Tibial artery (tissue), 4 donors: ENCODE data around the gene ARHGAP24.

Source experiments
- DNase-seq, 2 donors: peaks; one replicate each; pipeline ENCODE4 v3.0.0-alpha.2; 2019
- H3K27ac ChIP-seq, 2 donors: fragments of 200-600 bp; sonication (generic) in 1 of 2; 1 replicate in 1 of 2; 2 replicates in 1 of 2; pipeline ENCODE4 v1.5.1; 2018 to 2019; ENCODE audit warnings: mild to moderate bottlenecking in 1 of 2
- H3K27me3 ChIP-seq, 2 donors: fragments of 200-600 bp; sonication (generic) in 1 of 2; one replicate each; pipeline versions ENCODE4 v1.5.1 to v1.6.0; 2016 to 2019
- H3K36me3 ChIP-seq, 3 donors: fragments of 200-600 bp; sonication (generic) in 2 of 3; one replicate each; pipeline ENCODE4 v1.5.1; 2016 to 2019; ENCODE audit warnings: mild to moderate bottlenecking in 2 of 3
- H3K4me1 ChIP-seq, 4 donors: fragments of 200-600 bp; sonication (generic) in 2 of 4; 1 replicate in 3 of 4; 2 replicates in 1 of 4; pipeline ENCODE4 v1.5.1; 2016 to 2019
- H3K4me3 ChIP-seq, 2 donors: fragments of 200-600 bp; sonication (generic) in 1 of 2; 1 replicate in 1 of 2; 2 replicates in 1 of 2; pipeline ENCODE4 v1.5.1; 2018 to 2019; ENCODE audit warnings: mild to moderate bottlenecking in 2 of 2
- H3K9me3 ChIP-seq, 3 donors: fragments of 200-600 bp; sonication (generic) in 1 of 3; one replicate each; pipeline ENCODE4 v1.5.1; 2016 to 2019
- intact Hi-C: fragments of 100-400 bp; cut with DNase I; formaldehyde crosslinking; loops from one replicate; pipeline ENCODE4 v1.15.0; 2023; ENCODE audit warnings: low total_unique reads
- TF ChIP-seq, protein P1 (sequence below), 2 experiments: fragments of 200-600 bp in 1 of 2; fragments of 450-650 bp in 1 of 2; IDR thresholded peaks; one replicate each; pipeline ENCODE4 v1.5.1; 2017 to 2019; ENCODE audit warnings: antibody characterized with exemption in 2 of 2, mild to moderate bottlenecking in 1 of 2, moderate library complexity in 1 of 2

Gene ARHGAP24

DNA sequence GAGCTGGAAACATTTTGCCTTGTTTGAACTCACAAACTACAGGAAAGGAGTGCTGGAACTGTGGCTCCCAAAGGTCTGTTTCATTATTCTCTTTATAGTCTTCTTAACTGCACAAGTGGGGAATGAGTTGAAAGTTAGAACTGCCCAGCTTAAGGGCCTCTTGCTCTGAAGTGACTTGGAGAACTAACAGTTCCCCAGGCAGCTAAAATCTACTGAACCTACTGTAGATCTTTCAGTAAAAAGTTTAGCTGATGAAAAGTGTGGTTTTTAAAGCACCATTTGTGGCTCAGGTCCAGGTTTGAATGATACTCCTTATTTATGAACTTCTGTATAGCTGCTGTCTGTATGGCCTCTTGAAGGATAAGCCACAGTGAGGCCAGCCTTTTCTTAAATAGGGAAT lies 531.1 kb downstream of the ARHGAP24 start:
- Histone ChIP-seq H3K4me1 (peaks cover 0 to 7% (median 0%) of the 10 kb centered on the region in 4 donors), H3K27ac (no peak overlapping the region), H3K9me3 (no peaks in the 10 kb centered on the region), H3K4me3 (no peak overlapping the region), H3K27me3 (no peaks in the 10 kb centered on the region), H3K36me3 (peaks cover 0 to 4% (median 0%) of the 10 kb centered on the region in 3 donors)
- intact Hi-C loops = no loop called here
- TF ChIP-seq, protein P1, sequence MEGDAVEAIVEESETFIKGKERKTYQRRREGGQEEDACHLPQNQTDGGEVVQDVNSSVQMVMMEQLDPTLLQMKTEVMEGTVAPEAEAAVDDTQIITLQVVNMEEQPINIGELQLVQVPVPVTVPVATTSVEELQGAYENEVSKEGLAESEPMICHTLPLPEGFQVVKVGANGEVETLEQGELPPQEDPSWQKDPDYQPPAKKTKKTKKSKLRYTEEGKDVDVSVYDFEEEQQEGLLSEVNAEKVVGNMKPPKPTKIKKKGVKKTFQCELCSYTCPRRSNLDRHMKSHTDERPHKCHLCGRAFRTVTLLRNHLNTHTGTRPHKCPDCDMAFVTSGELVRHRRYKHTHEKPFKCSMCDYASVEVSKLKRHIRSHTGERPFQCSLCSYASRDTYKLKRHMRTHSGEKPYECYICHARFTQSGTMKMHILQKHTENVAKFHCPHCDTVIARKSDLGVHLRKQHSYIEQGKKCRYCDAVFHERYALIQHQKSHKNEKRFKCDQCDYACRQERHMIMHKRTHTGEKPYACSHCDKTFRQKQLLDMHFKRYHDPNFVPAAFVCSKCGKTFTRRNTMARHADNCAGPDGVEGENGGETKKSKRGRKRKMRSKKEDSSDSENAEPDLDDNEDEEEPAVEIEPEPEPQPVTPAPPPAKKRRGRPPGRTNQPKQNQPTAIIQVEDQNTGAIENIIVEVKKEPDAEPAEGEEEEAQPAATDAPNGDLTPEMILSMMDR (IDR thresholded peaks at IDR 0.05) = no peak
- no peak for DNase-seq

DNA sequence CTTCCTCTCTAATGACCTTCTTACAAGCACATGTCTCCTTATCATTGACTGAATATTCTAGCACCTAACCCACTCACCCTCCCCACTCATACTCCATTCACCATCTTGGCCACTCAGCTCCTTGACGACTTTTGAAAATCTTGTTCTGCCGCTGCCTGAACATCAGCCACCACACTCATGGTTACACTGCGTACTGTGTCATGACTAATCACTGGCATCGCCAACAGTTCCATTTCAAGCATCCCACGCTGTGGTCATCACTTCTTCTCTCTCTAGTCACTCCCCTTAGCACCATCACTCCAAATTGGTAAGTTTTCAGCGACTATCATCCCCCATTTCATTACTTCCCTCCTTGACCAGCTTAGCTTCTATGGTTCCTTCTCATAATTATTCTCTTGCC lies 532.1 kb downstream of the ARHGAP24 start:
- Histone ChIP-seq H3K4me1 (peaks cover 0 to 9% (median 3%) of the 10 kb centered on the region in 4 donors), H3K27ac (no peak overlapping the region), H3K4me3 (no peak overlapping the region), H3K27me3 (no peaks in the 10 kb centered on the region), H3K36me3 (peaks cover 0 to 4% (median 0%) of the 10 kb centered on the region in 3 donors), H3K9me3 (no peaks in the 10 kb centered on the region)
- DNase-seq = no peak
- intact Hi-C loops = no loop called here
- TF ChIP-seq, protein P1 (IDR thresholded peaks at IDR 0.05) = no peak

DNA sequence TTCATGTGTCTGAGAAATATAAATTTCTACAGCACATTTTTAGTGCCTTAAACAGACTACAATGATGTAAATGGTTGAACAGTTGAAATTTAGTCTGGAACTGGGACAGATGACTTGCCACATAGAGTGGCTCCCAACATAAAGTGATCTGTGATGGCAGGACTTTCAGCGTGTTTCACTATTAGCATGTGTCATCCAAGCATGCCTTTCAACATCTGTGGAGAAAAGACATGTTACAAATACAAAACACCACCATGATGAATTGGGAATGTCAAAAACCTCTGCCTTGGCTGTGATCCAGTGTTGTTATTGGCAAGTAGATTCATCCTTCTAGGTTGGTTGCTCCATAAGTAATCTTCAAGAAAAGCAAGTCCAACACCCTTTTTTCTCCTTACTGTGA lies 536.2 kb downstream of the ARHGAP24 start:
- intact Hi-C loops = no loop called here
- Histone ChIP-seq H3K4me1 (peaks cover 0 to 43% (median 20%) of the 10 kb centered on the region in 4 donors), H3K4me3 (no peak overlapping the region), H3K27me3 (no peaks in the 10 kb centered on the region), H3K27ac (peak overlapping the region in 1 of 2 donors; percentile 22), H3K36me3 (no peaks in the 10 kb centered on the region), H3K9me3 (no peaks in the 10 kb centered on the region)
- DNase-seq = peak in 1 of 2 donors; percentile 33
- TF ChIP-seq, protein P1 (IDR thresholded peaks at IDR 0.05) = no peak

DNA sequence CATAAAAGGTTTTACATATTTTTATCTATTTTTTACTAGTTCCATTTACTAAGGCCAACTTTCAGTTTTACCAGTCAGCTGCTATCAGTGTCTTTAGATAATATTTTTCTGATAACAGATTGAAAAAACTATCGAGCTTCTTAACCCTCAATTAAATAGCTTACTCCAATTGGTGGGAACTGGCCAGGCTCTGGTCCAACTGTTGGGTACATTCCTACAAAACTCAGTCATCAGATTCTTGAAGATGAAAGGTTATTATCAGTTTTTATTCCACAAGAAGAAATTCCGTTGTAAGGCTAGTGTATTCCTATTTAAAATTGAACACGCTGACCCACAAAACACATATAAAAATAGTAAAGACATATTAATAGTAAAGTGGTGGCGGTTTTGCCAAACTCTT lies 538.7 kb downstream of the ARHGAP24 start:
- Histone ChIP-seq H3K4me1 (peaks cover 0 to 43% (median 20%) of the 10 kb centered on the region in 4 donors), H3K36me3 (no peaks in the 10 kb centered on the region), H3K4me3 (no peak overlapping the region), H3K27me3 (no peaks in the 10 kb centered on the region), H3K9me3 (no peaks in the 10 kb centered on the region), H3K27ac (no peak overlapping the region)
- no peak for DNase-seq
- TF ChIP-seq, protein P1 (IDR thresholded peaks at IDR 0.05) = no peak
- intact Hi-C loops = no loop called here

DNA sequence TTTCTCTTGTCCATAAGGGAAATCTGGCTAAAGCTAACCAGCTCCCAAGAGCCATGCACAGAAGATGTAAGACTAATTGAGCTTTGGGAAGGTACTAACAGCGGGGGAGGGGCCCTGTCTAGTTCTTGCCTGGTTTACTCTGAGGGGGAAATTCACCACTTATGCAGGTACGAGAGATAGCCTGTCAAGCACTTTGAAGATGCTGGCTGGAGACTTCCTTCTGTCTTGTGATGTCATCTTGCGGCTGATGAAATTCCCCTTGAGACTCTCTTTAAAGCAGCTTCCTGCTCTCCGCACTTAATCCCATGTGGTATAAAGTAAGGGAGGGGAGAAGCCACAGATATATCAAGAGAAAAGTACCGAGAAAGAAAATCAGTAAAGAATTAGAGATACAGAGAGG lies 539.6 kb downstream of the ARHGAP24 start:
- H3K9me3 ChIP-seq = no peaks in the 10 kb centered on the region
- H3K27ac ChIP-seq = no peak overlapping the region
- H3K4me1 ChIP-seq = peaks cover 0 to 43% (median 20%) of the 10 kb centered on the region in 4 donors
- no peaks in the 10 kb centered on the region for H3K36me3 ChIP-seq
- TF ChIP-seq, protein P1 (IDR thresholded peaks at IDR 0.05) = no peak
- intact Hi-C loops = no loop called here
- H3K27me3 ChIP-seq = no peaks in the 10 kb centered on the region
- no peak for DNase-seq
- H3K4me3 ChIP-seq = no peak overlapping the region
